Dendritic cell treated with granulocyte-macrophage colony-stimulating factor and Interleukin-4, amounts not matched to agents 40 ng/mL and 50 ng/mL, for 4 days (primary cell): ENCODE measurements around the gene PHETA1.
A peak's percentile ranks its signal among the peaks of the same experiment; 100 is the strongest.
"Not testable (repeated sequence)": the region's sequence is repeated elsewhere in the genome, so short reads cannot be mapped to it uniquely, and the experiment has no call there.

Experiments
- H3K27ac Mint-ChIP-seq: one replicate; pipeline ENCODE4 v1.8.0; 2022; ENCODE audit warnings: mild to moderate bottlenecking, mixed read lengths
- H3K27me3 Mint-ChIP-seq: one replicate; pipeline ENCODE4 v1.8.0; 2022; ENCODE audit warnings: mild to moderate bottlenecking, mixed read lengths
- H3K36me3 Mint-ChIP-seq: one replicate; pipeline ENCODE4 v1.8.0; 2022; ENCODE audit warnings: low read depth, mixed read lengths
- H3K4me1 Mint-ChIP-seq: one replicate; pipeline ENCODE4 v1.8.0; 2022; ENCODE audit warnings: low read depth, mixed read lengths
- H3K4me3 Mint-ChIP-seq: one replicate; pipeline ENCODE4 v1.8.0; 2022; ENCODE audit warnings: mild to moderate bottlenecking, moderate library complexity, mixed read lengths
- H3K9me3 Mint-ChIP-seq: one replicate; pipeline ENCODE4 v1.8.0; 2022; ENCODE audit warnings: mixed read lengths
- intact Hi-C: fragments of 100-400 bp; cut with micrococcal nuclease; formaldehyde crosslinking; loops from one replicate; pipeline ENCODE4 v1.15.0; 2022

PHETA1 gene

GRCh38 chr12:111396726-111397445 is 28.0 kb upstream of the PHETA1 start:
- H3K9me3 Mint-ChIP-seq = no peaks in the 10 kb centered on the region
- intact Hi-C loops = loop anchor here (1.0 to 5.0 kb wide), 2 partner anchors 54 to 65 kb away; no protein-coding TSS in a partner anchor
- H3K27ac Mint-ChIP-seq = peak overlapping the region; percentile 92
- no peaks in the 10 kb centered on the region for H3K27me3 Mint-ChIP-seq
- H3K4me3 Mint-ChIP-seq = peak overlapping the region; percentile 77
- H3K4me1 Mint-ChIP-seq = peaks cover 61% of the 10 kb centered on the region
- H3K36me3 Mint-ChIP-seq = no peaks in the 10 kb centered on the region

- H3K36me3 Mint-ChIP-seq, H3K9me3 Mint-ChIP-seq, H3K27ac Mint-ChIP-seq, H3K27me3 Mint-ChIP-seq, H3K4me3 Mint-ChIP-seq: not testable (repeated sequence)
- intact Hi-C loops = loop anchor here (5.0 kb wide), 1 partner anchor 64 kb away; no protein-coding TSS in a partner anchor
- peaks cover 64% of the 10 kb centered on the region for H3K4me1 Mint-ChIP-seq
Observed at GRCh38 chr12:111396271-111396670, 27.4 kb upstream of the PHETA1 start.

- no peaks in the 10 kb centered on the region for H3K9me3 Mint-ChIP-seq
- intact Hi-C loops = loop anchor here (5.0 kb wide), 1 partner anchor 63 kb away; no protein-coding TSS in a partner anchor
- H3K4me3 Mint-ChIP-seq = no peak overlapping the region
- H3K27me3 Mint-ChIP-seq = no peaks in the 10 kb centered on the region
- peaks cover 65% of the 10 kb centered on the region for H3K4me1 Mint-ChIP-seq
- H3K27ac Mint-ChIP-seq = no peak overlapping the region
- H3K36me3 Mint-ChIP-seq = no peaks in the 10 kb centered on the region
Observed at GRCh38 chr12:111395336-111396187, 26.7 kb upstream of the PHETA1 start.

GRCh38 chr12:111394480-111394879 is 25.6 kb upstream of the PHETA1 start:
- intact Hi-C loops = no loop called here
- no peaks in the 10 kb centered on the region for H3K36me3 Mint-ChIP-seq

GRCh38 chr12:111393700-111394300 is 24.9 kb upstream of the PHETA1 start:
- Mint-ChIP-seq H3K9me3 (no peaks in the 10 kb centered on the region), H3K27me3 (no peaks in the 10 kb centered on the region), H3K4me3 (no peak overlapping the region), H3K27ac (peak overlapping the region; percentile 78), H3K36me3 (no peaks in the 10 kb centered on the region), H3K4me1 (peaks cover 65% of the 10 kb centered on the region)
- intact Hi-C loops = no loop called here

More at GRCh38 chr12:111394480-111394879, 25.6 kb upstream of the PHETA1 start:
- H3K9me3 Mint-ChIP-seq = no peaks in the 10 kb centered on the region
- H3K4me1 Mint-ChIP-seq = peaks cover 65% of the 10 kb centered on the region
- H3K4me3 Mint-ChIP-seq = no peak overlapping the region
- no peaks in the 10 kb centered on the region for H3K27me3 Mint-ChIP-seq
- peak overlapping the region; percentile 78 for H3K27ac Mint-ChIP-seq

GRCh38 chr12:111390910-111391309 is 22.0 kb upstream of the PHETA1 start:
- no peaks in the 10 kb centered on the region for H3K36me3 Mint-ChIP-seq
- H3K4me3 Mint-ChIP-seq = peak overlapping the region; percentile 30
- H3K27me3 Mint-ChIP-seq = no peaks in the 10 kb centered on the region
- no peaks in the 10 kb centered on the region for H3K9me3 Mint-ChIP-seq
- intact Hi-C loops = no loop called here
- H3K4me1 Mint-ChIP-seq = peaks cover 64% of the 10 kb centered on the region
- H3K27ac Mint-ChIP-seq = peak overlapping the region; percentile 41

GRCh38 chr12:111389635-111390034 is 20.7 kb upstream of the PHETA1 start:
- no peaks in the 10 kb centered on the region for H3K36me3 Mint-ChIP-seq
- intact Hi-C loops = no loop called here
- H3K9me3 Mint-ChIP-seq = no peaks in the 10 kb centered on the region
- peak overlapping the region; percentile 57 for H3K4me3 Mint-ChIP-seq
- peak overlapping the region; percentile 41 for H3K27ac Mint-ChIP-seq
- peaks cover 71% of the 10 kb centered on the region for H3K4me1 Mint-ChIP-seq
- H3K27me3 Mint-ChIP-seq = peaks cover 9% of the 10 kb centered on the region

GRCh38 chr12:111387747-111388323 is 18.9 kb upstream of the PHETA1 start:
- intact Hi-C loops = no loop called here

GRCh38 chr12:111386885-111387284 is 18.0 kb upstream of the PHETA1 start:
- Mint-ChIP-seq H3K27me3 (peaks cover 18% of the 10 kb centered on the region), H3K4me1 (peaks cover 54% of the 10 kb centered on the region), H3K9me3 (no peaks in the 10 kb centered on the region), H3K4me3 (no peak overlapping the region), H3K36me3 (no peaks in the 10 kb centered on the region), H3K27ac (peak overlapping the region; percentile 43)
- intact Hi-C loops = no loop called here

More at GRCh38 chr12:111387747-111388323, 18.9 kb upstream of the PHETA1 start:
- Mint-ChIP-seq H3K27me3 (peaks cover 17% of the 10 kb centered on the region), H3K4me3 (no peak overlapping the region), H3K27ac (peak overlapping the region; percentile 43), H3K36me3 (no peaks in the 10 kb centered on the region), H3K9me3 (no peaks in the 10 kb centered on the region), H3K4me1 (peaks cover 56% of the 10 kb centered on the region)

GRCh38 chr12:111384596-111384995 is 15.7 kb upstream of the PHETA1 start:
- intact Hi-C loops = no loop called here
- Mint-ChIP-seq H3K27ac (no peak overlapping the region), H3K9me3 (no peaks in the 10 kb centered on the region), H3K4me3 (no peak overlapping the region), H3K4me1 (peaks cover 35% of the 10 kb centered on the region), H3K36me3 (no peaks in the 10 kb centered on the region), H3K27me3 (peaks cover 18% of the 10 kb centered on the region)

GRCh38 chr12:111379942-111380554 is 11.2 kb upstream of the PHETA1 start:
- Mint-ChIP-seq H3K36me3 (no peaks in the 10 kb centered on the region), H3K4me3 (no peak overlapping the region), H3K9me3 (no peaks in the 10 kb centered on the region), H3K27me3 (peaks cover 15% of the 10 kb centered on the region), H3K27ac (no peak overlapping the region), H3K4me1 (peaks cover 19% of the 10 kb centered on the region)
- intact Hi-C loops = no loop called here

- no peak overlapping the region for H3K27ac Mint-ChIP-seq
- peaks cover 2% of the 10 kb centered on the region for H3K27me3 Mint-ChIP-seq
- H3K4me3 Mint-ChIP-seq = no peak overlapping the region
- H3K4me1 Mint-ChIP-seq = peaks cover 12% of the 10 kb centered on the region
- peaks cover 16% of the 10 kb centered on the region for H3K9me3 Mint-ChIP-seq
- peaks cover 19% of the 10 kb centered on the region for H3K36me3 Mint-ChIP-seq
- intact Hi-C loops = no loop called here
Observed at GRCh38 chr12:111377440-111377839, 8.5 kb upstream of the PHETA1 start.

GRCh38 chr12:111373231-111373630 is 4.3 kb upstream of the PHETA1 start:
- H3K27ac Mint-ChIP-seq, H3K4me3 Mint-ChIP-seq, intact Hi-C loops, H3K27me3 Mint-ChIP-seq: not testable (repeated sequence)
- peaks cover 16% of the 10 kb centered on the region for H3K9me3 Mint-ChIP-seq
- peaks cover 32% of the 10 kb centered on the region for H3K4me1 Mint-ChIP-seq
- peaks cover 24% of the 10 kb centered on the region for H3K36me3 Mint-ChIP-seq
